ENCODE measurements around the gene NBPF6. TPM values are rescaled to one million over a fixed set of nuclear protein-coding genes. Genes with fewer than 3 reads are reported as not detected.
"Not testable (repeated sequence)": the region's sequence is repeated elsewhere in the genome, so short reads cannot be mapped to it uniquely, and the experiment has no call there.

NBPF6 gene
- polyA plus RNA-seq, result not detected

GRCh38 chr1:108450043-108450442 is at the start of gene NBPF6:
TSS of gene NBPF6 (plus strand) at chr1:108450343. CDS start at chr1:108450602, 259 bp downstream.
- H3K27ac ChIP-seq (ENCODE audit: low read depth, low read length), result not testable (repeated sequence)
- WGBS, 3 donors, result no CpG with 5 or more reads among the region's 5 CpGs

- no CpG with 5 or more reads among the region's 6 CpGs for WGBS, 3 donors
- not testable (repeated sequence) for H3K27ac ChIP-seq (ENCODE audit: low read depth, low read length)
Measured at GRCh38 chr1:108411098-108411833, 38.9 kb upstream of the NBPF6 start.

- H3K27ac ChIP-seq (ENCODE audit: low read depth, low read length), result not testable (repeated sequence)
- WGBS, 3 donors, result no CpG with 5 or more reads among the region's 5 CpGs
Measured at GRCh38 chr1:108420129-108420528, 30.0 kb upstream of the NBPF6 start.

GRCh38 chr1:108421061-108421916 is 28.9 kb upstream of the NBPF6 start:
- H3K27ac ChIP-seq (ENCODE audit: low read depth, low read length), result not testable (repeated sequence)
- no CpG with 5 or more reads among the region's 61 CpGs for WGBS, 3 donors

- WGBS, 3 donors, result 36 to 70% methylated on average over 1 of the region's 1 CpG; no CpG with 5 or more reads in 1 of the 3 donors
- H3K27ac ChIP-seq (ENCODE audit: low read depth, low read length), result not testable (repeated sequence)
Measured at GRCh38 chr1:108426877-108427276, 23.3 kb upstream of the NBPF6 start.

GRCh38 chr1:108432002-108432401 is 18.1 kb upstream of the NBPF6 start:
- WGBS, 3 donors, result no CpG with 5 or more reads among the region's 11 CpGs
- not testable (repeated sequence) for H3K27ac ChIP-seq (ENCODE audit: low read depth, low read length)

- WGBS, 3 donors, result no CpG with 5 or more reads among the region's 3 CpGs
- not testable (repeated sequence) for H3K27ac ChIP-seq (ENCODE audit: low read depth, low read length)
Measured at GRCh38 chr1:108433404-108433803, 16.7 kb upstream of the NBPF6 start.

GRCh38 chr1:108438536-108438935 is 11.6 kb upstream of the NBPF6 start:
- not testable (repeated sequence) for H3K27ac ChIP-seq (ENCODE audit: low read depth, low read length)

- not testable (repeated sequence) for H3K27ac ChIP-seq (ENCODE audit: low read depth, low read length)
- WGBS, 3 donors, result no CpG with 5 or more reads among the region's 2 CpGs
Measured at GRCh38 chr1:108454521-108454920, 4.4 kb downstream of the NBPF6 start.

- no CpG with 5 or more reads among the region's 2 CpGs for WGBS, 3 donors
- H3K27ac ChIP-seq (ENCODE audit: low read depth, low read length), result not testable (repeated sequence)
Measured at GRCh38 chr1:108458661-108459060, 8.5 kb downstream of the NBPF6 start.

GRCh38 chr1:108461758-108462157 is 11.6 kb downstream of the NBPF6 start:
- H3K27ac ChIP-seq (ENCODE audit: low read depth, low read length), result not testable (repeated sequence)
- no CpG with 5 or more reads among the region's 3 CpGs for WGBS, 3 donors

- WGBS, 3 donors, result no CpG with 5 or more reads among the region's 3 CpGs
- not testable (repeated sequence) for H3K27ac ChIP-seq (ENCODE audit: low read depth, low read length)
Measured at GRCh38 chr1:108463962-108464361, 13.8 kb downstream of the NBPF6 start.

- WGBS, 3 donors, result no CpG with 5 or more reads among the region's 8 CpGs
- H3K27ac ChIP-seq (ENCODE audit: low read depth, low read length), result not testable (repeated sequence)
Measured at GRCh38 chr1:108466166-108466565, 16.0 kb downstream of the NBPF6 start.

GRCh38 chr1:108467155-108467554 is 17.0 kb downstream of the NBPF6 start:
- 44 to 90% (median 74%) methylated on average over 2 to 3 of the region's 5 CpGs for WGBS, 3 donors
- H3K27ac ChIP-seq (ENCODE audit: low read depth, low read length), result not testable (repeated sequence)

- 64 to 78% (median 76%) methylated on average over 4 of the region's 4 CpGs for WGBS, 3 donors
- not testable (repeated sequence) for H3K27ac ChIP-seq (ENCODE audit: low read depth, low read length)
Measured at GRCh38 chr1:108470750-108471149, 20.6 kb downstream of the NBPF6 start.

- 73 to 85% (median 84%) methylated on average over 5 to 6 of the region's 6 CpGs for WGBS, 3 donors
Measured at GRCh38 chr1:108474516-108474915, 24.4 kb downstream of the NBPF6 start.

GRCh38 chr1:108478429-108479015 is 28.4 kb downstream of the NBPF6 start:
- 75 to 93% (median 90%) methylated on average over 2 of the region's 2 CpGs for WGBS, 3 donors
- H3K27ac ChIP-seq (ENCODE audit: low read depth, low read length), result no peak overlapping the region

More at GRCh38 chr1:108474516-108474915, 24.4 kb downstream of the NBPF6 start:
- H3K27ac ChIP-seq (ENCODE audit: low read depth, low read length), result not testable (repeated sequence)

GRCh38 chr1:108482708-108483107 is 32.6 kb downstream of the NBPF6 start:
- H3K27ac ChIP-seq (ENCODE audit: low read depth, low read length), result no peak overlapping the region
- WGBS, 3 donors, result 50 to 68% (median 67%) methylated on average over 1 of the region's 1 CpG

GRCh38 chr1:108485990-108486389 is 35.8 kb downstream of the NBPF6 start:
- H3K27ac ChIP-seq (ENCODE audit: low read depth, low read length), result not testable (repeated sequence)
- 78 to 85% (median 83%) methylated on average over 5 of the region's 5 CpGs for WGBS, 3 donors

Measured in adipose tissue (tissue), 3 donors.